ENCODE results near the gene SATL1.

DNA sequence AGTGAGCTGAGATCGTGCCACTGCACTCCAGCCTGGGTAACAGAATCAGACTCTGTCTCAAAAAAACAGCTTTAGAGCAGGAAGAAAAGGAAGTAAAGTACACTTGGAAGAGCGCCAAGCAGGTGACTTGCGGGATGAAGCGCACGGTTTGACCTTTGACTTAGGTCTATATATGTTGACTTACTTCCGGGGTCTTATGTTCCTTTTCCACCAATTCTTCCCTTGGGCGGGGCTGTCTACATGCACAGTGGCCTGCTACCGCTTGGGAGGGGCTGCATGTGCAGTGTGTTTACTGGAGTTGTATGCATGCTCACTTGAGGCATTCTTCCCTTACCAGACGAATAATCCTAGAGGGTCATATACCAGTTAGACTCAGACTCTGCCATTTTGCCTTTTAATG lies 131.3 kb downstream of the SATL1 start:
- TF ChIP-seq, protein P1, sequence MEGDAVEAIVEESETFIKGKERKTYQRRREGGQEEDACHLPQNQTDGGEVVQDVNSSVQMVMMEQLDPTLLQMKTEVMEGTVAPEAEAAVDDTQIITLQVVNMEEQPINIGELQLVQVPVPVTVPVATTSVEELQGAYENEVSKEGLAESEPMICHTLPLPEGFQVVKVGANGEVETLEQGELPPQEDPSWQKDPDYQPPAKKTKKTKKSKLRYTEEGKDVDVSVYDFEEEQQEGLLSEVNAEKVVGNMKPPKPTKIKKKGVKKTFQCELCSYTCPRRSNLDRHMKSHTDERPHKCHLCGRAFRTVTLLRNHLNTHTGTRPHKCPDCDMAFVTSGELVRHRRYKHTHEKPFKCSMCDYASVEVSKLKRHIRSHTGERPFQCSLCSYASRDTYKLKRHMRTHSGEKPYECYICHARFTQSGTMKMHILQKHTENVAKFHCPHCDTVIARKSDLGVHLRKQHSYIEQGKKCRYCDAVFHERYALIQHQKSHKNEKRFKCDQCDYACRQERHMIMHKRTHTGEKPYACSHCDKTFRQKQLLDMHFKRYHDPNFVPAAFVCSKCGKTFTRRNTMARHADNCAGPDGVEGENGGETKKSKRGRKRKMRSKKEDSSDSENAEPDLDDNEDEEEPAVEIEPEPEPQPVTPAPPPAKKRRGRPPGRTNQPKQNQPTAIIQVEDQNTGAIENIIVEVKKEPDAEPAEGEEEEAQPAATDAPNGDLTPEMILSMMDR (conservative IDR thresholded peaks at IDR 0.05; ENCODE audit: low read depth in 2 of 2) = no peak
- TF ChIP-seq POLR2AphosphoS5 (IDR thresholded peaks at IDR 0.05; ENCODE audit: low read depth) (no peak), EZH2 (IDR thresholded peaks at IDR 0.05; ENCODE audit: low read depth, unreplicated experiment) (no peak), EZH2phosphoT487 (IDR thresholded peaks at IDR 0.05; ENCODE audit: unreplicated experiment) (no peak), JUNB (IDR thresholded peaks at IDR 0.05; ENCODE audit: unreplicated experiment) (no peak), ZNF114 (CRISPR knock-in tag; IDR thresholded peaks at IDR 0.05) (no peak), STAT1 (IDR thresholded peaks at IDR 0.05; ENCODE audit: unreplicated experiment) (no peak), NANOG (IDR thresholded peaks at IDR 0.05; ENCODE audit: borderline replicate concordance) (no peak)
- TF ChIP-seq, protein P2, sequence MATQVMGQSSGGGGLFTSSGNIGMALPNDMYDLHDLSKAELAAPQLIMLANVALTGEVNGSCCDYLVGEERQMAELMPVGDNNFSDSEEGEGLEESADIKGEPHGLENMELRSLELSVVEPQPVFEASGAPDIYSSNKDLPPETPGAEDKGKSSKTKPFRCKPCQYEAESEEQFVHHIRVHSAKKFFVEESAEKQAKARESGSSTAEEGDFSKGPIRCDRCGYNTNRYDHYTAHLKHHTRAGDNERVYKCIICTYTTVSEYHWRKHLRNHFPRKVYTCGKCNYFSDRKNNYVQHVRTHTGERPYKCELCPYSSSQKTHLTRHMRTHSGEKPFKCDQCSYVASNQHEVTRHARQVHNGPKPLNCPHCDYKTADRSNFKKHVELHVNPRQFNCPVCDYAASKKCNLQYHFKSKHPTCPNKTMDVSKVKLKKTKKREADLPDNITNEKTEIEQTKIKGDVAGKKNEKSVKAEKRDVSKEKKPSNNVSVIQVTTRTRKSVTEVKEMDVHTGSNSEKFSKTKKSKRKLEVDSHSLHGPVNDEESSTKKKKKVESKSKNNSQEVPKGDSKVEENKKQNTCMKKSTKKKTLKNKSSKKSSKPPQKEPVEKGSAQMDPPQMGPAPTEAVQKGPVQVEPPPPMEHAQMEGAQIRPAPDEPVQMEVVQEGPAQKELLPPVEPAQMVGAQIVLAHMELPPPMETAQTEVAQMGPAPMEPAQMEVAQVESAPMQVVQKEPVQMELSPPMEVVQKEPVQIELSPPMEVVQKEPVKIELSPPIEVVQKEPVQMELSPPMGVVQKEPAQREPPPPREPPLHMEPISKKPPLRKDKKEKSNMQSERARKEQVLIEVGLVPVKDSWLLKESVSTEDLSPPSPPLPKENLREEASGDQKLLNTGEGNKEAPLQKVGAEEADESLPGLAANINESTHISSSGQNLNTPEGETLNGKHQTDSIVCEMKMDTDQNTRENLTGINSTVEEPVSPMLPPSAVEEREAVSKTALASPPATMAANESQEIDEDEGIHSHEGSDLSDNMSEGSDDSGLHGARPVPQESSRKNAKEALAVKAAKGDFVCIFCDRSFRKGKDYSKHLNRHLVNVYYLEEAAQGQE (IDR thresholded peaks at IDR 0.05; ENCODE audit: unreplicated experiment) = no peak
- TF ChIP-seq, protein P3, sequence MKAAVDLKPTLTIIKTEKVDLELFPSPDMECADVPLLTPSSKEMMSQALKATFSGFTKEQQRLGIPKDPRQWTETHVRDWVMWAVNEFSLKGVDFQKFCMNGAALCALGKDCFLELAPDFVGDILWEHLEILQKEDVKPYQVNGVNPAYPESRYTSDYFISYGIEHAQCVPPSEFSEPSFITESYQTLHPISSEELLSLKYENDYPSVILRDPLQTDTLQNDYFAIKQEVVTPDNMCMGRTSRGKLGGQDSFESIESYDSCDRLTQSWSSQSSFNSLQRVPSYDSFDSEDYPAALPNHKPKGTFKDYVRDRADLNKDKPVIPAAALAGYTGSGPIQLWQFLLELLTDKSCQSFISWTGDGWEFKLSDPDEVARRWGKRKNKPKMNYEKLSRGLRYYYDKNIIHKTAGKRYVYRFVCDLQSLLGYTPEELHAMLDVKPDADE (IDR thresholded peaks at IDR 0.05) = no peak

Measured in GM23338 (cell line).